ENCODE data around the gene CD8B2.

CD8B2 gene

DNA sequence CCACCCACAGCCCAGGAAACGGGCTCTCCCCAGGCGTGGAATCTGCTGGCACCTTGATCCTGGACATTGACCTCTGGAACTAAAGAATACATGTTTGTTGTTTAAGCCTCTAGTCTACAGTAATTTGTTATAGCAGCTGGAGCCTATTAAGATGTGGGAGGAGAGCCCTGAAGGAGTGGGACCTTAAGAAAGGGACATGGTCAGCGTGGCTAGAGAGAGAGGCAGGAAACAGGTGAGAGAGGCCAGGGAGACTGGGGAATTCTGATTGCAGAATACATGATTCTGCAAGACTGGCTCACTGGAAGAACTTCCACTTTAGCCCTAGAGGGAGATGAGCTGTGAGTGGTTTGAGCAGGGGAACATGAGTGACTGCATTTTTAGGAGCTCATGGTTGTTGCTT is 83.2 kb downstream of the CD8B2 start:
- Histone ChIP-seq H3K36me3 (ENCODE audit: control insufficient read depth, insufficient read depth, low read length, severe bottlenecking) (no peaks in the 10 kb centered on the region), H3K27me3 (replicated peaks; ENCODE audit: control insufficient read depth, insufficient read depth, low read length) (peaks cover 23% of the 10 kb centered on the region)
- DNase-seq (ENCODE audit: low read depth) = no peak

More for the DNA sequence above, 83.2 kb downstream of the CD8B2 start:
- Histone ChIP-seq H3K9ac (ENCODE audit: low read length) (no peak overlapping the region), H3K9me3 (ENCODE audit: control insufficient read depth, low read length) (no peaks in the 10 kb centered on the region), H3K4me1 (ENCODE audit: control insufficient read depth, insufficient read depth, low read length) (no peaks in the 10 kb centered on the region), H3K4me3 (ENCODE audit: low read length) (no peak overlapping the region)
